HepG2 (cell line): ENCODE results near the gene CDC40. TPM values are rescaled to one million over a fixed set of nuclear protein-coding genes. Genes with fewer than 3 reads are reported as not detected.
A peak's percentile ranks its signal among the peaks of the same experiment; 100 is the strongest.

Source experiments
- AGO2 ChIP-seq: fragments of 200-400 bp; formaldehyde crosslinking; optimal IDR thresholded peaks from 2 replicates; pipeline ENCODE3; 2017; ENCODE audit warnings: mild to moderate bottlenecking, low read depth, low read length, moderate library complexity
- ATF7-NPFF ChIP-seq: sonication (generic); formaldehyde crosslinking; IDR thresholded peaks from 2 replicates; pipeline ENCODE4 v1.8.1; 2023; ENCODE audit warnings: mild to moderate bottlenecking, low read depth, missing genetic modification reagents, moderate library complexity
- HOXD1 ChIP-seq: sonication (generic); formaldehyde crosslinking; IDR thresholded peaks from 2 replicates; pipeline ENCODE4 v1.5.0; 2020; ENCODE audit warnings: missing genetic modification reagents
- KDM2A ChIP-seq: sonication (generic); formaldehyde crosslinking; IDR thresholded peaks from 2 replicates; pipeline ENCODE4 v1.4.0; 2020; ENCODE audit warnings: low read depth, missing genetic modification reagents, borderline replicate concordance
- NR1H2 ChIP-seq: sonication (generic); formaldehyde crosslinking; IDR thresholded peaks from 2 replicates; pipeline ENCODE4 v1.8.1; 2022; ENCODE audit warnings: low read depth, missing genetic modification reagents, borderline replicate concordance
- SAP130 ChIP-seq: IDR thresholded peaks from 2 replicates; pipeline ENCODE4 v1.6.1; 2016; ENCODE audit warnings: low read depth
- SOX6 ChIP-seq, 2 experiments: fragments of 450-650 bp in 1 of 2; sonication (generic) in 1 of 2; formaldehyde crosslinking in 1 of 2; IDR thresholded peaks; 2 replicates each; pipeline versions ENCODE4 v1.4.0 to v1.6.1; 2017 to 2020; ENCODE audit warnings: antibody characterized with exemption in 1 of 2, mild to moderate bottlenecking in 1 of 2, missing genetic modification reagents in 1 of 2
- ZBTB38 ChIP-seq: sonication (generic); formaldehyde crosslinking; IDR thresholded peaks from 2 replicates; pipeline ENCODE4 v1.5.1; 2020; ENCODE audit warnings: mild to moderate bottlenecking, missing genetic modification reagents
- ZNF230 ChIP-seq: sonication (generic); formaldehyde crosslinking; IDR thresholded peaks from 2 replicates; pipeline ENCODE4 v1.4.0; 2020; ENCODE audit warnings: mild to moderate bottlenecking, missing genetic modification reagents
- ZNF232 ChIP-seq: sonication (generic); formaldehyde crosslinking; IDR thresholded peaks from 2 replicates; pipeline ENCODE4 v1.4.0; 2020; ENCODE audit warnings: missing genetic modification reagents, borderline replicate concordance
- ZNF292 ChIP-seq: sonication (generic); formaldehyde crosslinking; IDR thresholded peaks from 2 replicates; pipeline ENCODE4 v1.8.1; 2022; ENCODE audit warnings: mild to moderate bottlenecking, low read depth, missing genetic modification reagents, borderline replicate concordance
- ZNF335 ChIP-seq: sonication (generic); formaldehyde crosslinking; IDR thresholded peaks from 2 replicates; pipeline ENCODE4 v1.4.0; 2020; ENCODE audit warnings: missing genetic modification reagents
- ZNF34 ChIP-seq: sonication (generic); formaldehyde crosslinking; IDR thresholded peaks from 2 replicates; pipeline ENCODE4 v1.4.0; 2020; ENCODE audit warnings: mild to moderate bottlenecking, missing genetic modification reagents, borderline replicate concordance
- ZNF7 ChIP-seq: IDR thresholded peaks from 2 replicates; pipeline ENCODE4 v1.6.1; 2016; ENCODE audit warnings: missing biosample characterization, missing genetic modification reagents
- polyA plus RNA-seq, 8 experiments: library from polyadenylated mRNA; depleted of rRNA in 3 of 8; stranded (reverse) in 7 of 8; unstranded in 1 of 8; fragments of >200 nt; fragmentation: Illumina TruSeq in 4 of 8; extraction: Trizol in 4 of 8; gene quantifications; 2 replicates each; pipeline versions ENCODE4 v1.2.1 to v1.2.3, GENCODE V29; 2011 to 2016; ENCODE audit warnings: low read depth in 4 of 8, missing spikeins in 1 of 8, mixed read lengths in 1 of 8; ENCODE audit not compliant: insufficient read depth in 1 of 8
- total RNA-seq, 5 experiments: library from RNA; depleted of rRNA; stranded (reverse); fragments of >200 nt; fragmentation: Illumina TruSeq; extraction: Trizol; gene quantifications; 2 replicates each; pipeline ENCODE4 v1.2.3, GENCODE V29; 2016; ENCODE audit warnings: low read depth in 1 of 5
- TF ChIP-seq, protein P1 (sequence below): sonication (generic); formaldehyde crosslinking; conservative IDR thresholded peaks from 2 replicates; pipeline ENCODE4 v1.4.0; 2020; ENCODE audit warnings: mild to moderate bottlenecking, missing genetic modification reagents, moderate library complexity
- TF ChIP-seq, protein P2 (sequence below): sonication (generic); formaldehyde crosslinking; IDR thresholded peaks from 2 replicates; pipeline ENCODE4 v1.9.0; 2021; ENCODE audit warnings: missing genetic modification reagents, borderline replicate concordance
- TF ChIP-seq, protein P3 (sequence below): sonication (generic); formaldehyde crosslinking; IDR thresholded peaks from 2 replicates; pipeline ENCODE4 v1.4.0; 2020; ENCODE audit warnings: mild to moderate bottlenecking, missing genetic modification reagents, borderline replicate concordance

The CDC40 gene
- total and polyA plus RNA-seq, 2 of the 13 experiments (the other 11 are each of a cell fraction or from before 2014, with no cell fraction given): 11.4 to 21.5 TPM

DNA sequence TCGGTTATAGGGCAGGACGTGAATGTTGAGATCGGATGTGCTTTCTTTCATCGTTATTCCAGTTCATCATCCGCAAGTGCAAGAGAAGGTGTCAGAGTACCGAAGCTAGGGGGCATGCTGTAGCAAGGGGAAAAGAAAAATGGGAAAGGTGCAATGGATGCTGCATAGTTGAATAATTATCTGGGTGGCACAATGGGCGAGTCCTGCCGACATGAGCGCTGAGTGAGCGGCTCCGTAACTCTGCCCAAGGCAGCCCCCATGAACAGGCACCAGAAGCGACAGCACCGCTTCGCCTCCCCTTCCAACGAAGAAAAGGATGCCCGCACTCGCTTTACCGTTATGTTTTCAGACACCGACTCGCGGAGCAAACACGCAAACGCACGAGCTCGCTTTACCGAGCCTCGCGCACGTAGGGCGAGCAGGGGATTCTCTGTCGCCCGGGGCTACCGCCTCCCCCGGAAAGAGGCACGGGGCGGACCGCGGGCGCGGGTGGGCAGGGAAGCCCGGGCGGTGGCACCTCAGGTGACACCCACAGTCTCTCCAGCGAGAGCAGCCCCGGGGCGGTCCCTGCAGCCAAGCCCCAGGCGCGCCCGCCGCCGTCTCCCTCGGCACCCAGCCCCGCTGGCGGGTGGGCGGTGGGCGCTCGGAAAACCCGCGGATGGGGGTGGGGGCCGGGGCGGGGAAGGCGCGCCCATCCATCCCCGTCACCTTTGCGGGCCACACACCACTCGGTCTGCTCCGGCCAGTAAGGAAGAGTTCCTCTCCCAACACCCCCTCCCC is 1.4 kb upstream of the CDC40 start (continued):
- TF ChIP-seq, protein P1, sequence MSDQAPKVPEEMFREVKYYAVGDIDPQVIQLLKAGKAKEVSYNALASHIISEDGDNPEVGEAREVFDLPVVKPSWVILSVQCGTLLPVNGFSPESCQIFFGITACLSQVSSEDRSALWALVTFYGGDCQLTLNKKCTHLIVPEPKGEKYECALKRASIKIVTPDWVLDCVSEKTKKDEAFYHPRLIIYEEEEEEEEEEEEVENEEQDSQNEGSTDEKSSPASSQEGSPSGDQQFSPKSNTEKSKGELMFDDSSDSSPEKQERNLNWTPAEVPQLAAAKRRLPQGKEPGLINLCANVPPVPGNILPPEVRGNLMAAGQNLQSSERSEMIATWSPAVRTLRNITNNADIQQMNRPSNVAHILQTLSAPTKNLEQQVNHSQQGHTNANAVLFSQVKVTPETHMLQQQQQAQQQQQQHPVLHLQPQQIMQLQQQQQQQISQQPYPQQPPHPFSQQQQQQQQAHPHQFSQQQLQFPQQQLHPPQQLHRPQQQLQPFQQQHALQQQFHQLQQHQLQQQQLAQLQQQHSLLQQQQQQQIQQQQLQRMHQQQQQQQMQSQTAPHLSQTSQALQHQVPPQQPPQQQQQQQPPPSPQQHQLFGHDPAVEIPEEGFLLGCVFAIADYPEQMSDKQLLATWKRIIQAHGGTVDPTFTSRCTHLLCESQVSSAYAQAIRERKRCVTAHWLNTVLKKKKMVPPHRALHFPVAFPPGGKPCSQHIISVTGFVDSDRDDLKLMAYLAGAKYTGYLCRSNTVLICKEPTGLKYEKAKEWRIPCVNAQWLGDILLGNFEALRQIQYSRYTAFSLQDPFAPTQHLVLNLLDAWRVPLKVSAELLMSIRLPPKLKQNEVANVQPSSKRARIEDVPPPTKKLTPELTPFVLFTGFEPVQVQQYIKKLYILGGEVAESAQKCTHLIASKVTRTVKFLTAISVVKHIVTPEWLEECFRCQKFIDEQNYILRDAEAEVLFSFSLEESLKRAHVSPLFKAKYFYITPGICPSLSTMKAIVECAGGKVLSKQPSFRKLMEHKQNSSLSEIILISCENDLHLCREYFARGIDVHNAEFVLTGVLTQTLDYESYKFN (CRISPR knock-in tag): no peak
- TF ChIP-seq, protein P2, sequence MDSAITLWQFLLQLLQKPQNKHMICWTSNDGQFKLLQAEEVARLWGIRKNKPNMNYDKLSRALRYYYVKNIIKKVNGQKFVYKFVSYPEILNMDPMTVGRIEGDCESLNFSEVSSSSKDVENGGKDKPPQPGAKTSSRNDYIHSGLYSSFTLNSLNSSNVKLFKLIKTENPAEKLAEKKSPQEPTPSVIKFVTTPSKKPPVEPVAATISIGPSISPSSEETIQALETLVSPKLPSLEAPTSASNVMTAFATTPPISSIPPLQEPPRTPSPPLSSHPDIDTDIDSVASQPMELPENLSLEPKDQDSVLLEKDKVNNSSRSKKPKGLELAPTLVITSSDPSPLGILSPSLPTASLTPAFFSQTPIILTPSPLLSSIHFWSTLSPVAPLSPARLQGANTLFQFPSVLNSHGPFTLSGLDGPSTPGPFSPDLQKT: no peak
- TF ChIP-seq NR1H2 (CRISPR knock-in tag) (no peak), ZBTB38 (CRISPR knock-in tag) (peak; percentile 25; the same call in 1 of the 2 replicates), AGO2 (peak; percentile 37), ATF7-NPFF (CRISPR knock-in tag) (peak; percentile 42; the same call in 1 of the 2 replicates), ZNF232 (CRISPR knock-in tag) (no peak; the same call in 1 of the 2 replicates), KDM2A (CRISPR knock-in tag) (peak; percentile 31; the same call in 1 of the 2 replicates), ZNF230 (CRISPR knock-in tag) (peak; percentile 6), ZNF292 (CRISPR knock-in tag) (peak; percentile 51; the same call in 1 of the 2 replicates), ZNF335 (0 out of 2 replicates have a peak, but pooled peaks have one; percentile 35), SAP130 (CRISPR knock-in tag) (peak; percentile 75), ZNF7 (CRISPR knock-in tag) (no peak), SOX6 (IDR thresholded peaks at IDR 0.05) (no peak), SOX6 (CRISPR knock-in tag; IDR thresholded peaks at IDR 0.05) (peak; percentile 33; the same call in 1 of the 2 replicates), ZNF34 (CRISPR knock-in tag) (0 out of 2 replicates have a peak, but pooled peaks have one; percentile 52), HOXD1 (CRISPR knock-in tag) (peak; percentile 44; the same call in 1 of the 2 replicates)
- TF ChIP-seq, protein P3, sequence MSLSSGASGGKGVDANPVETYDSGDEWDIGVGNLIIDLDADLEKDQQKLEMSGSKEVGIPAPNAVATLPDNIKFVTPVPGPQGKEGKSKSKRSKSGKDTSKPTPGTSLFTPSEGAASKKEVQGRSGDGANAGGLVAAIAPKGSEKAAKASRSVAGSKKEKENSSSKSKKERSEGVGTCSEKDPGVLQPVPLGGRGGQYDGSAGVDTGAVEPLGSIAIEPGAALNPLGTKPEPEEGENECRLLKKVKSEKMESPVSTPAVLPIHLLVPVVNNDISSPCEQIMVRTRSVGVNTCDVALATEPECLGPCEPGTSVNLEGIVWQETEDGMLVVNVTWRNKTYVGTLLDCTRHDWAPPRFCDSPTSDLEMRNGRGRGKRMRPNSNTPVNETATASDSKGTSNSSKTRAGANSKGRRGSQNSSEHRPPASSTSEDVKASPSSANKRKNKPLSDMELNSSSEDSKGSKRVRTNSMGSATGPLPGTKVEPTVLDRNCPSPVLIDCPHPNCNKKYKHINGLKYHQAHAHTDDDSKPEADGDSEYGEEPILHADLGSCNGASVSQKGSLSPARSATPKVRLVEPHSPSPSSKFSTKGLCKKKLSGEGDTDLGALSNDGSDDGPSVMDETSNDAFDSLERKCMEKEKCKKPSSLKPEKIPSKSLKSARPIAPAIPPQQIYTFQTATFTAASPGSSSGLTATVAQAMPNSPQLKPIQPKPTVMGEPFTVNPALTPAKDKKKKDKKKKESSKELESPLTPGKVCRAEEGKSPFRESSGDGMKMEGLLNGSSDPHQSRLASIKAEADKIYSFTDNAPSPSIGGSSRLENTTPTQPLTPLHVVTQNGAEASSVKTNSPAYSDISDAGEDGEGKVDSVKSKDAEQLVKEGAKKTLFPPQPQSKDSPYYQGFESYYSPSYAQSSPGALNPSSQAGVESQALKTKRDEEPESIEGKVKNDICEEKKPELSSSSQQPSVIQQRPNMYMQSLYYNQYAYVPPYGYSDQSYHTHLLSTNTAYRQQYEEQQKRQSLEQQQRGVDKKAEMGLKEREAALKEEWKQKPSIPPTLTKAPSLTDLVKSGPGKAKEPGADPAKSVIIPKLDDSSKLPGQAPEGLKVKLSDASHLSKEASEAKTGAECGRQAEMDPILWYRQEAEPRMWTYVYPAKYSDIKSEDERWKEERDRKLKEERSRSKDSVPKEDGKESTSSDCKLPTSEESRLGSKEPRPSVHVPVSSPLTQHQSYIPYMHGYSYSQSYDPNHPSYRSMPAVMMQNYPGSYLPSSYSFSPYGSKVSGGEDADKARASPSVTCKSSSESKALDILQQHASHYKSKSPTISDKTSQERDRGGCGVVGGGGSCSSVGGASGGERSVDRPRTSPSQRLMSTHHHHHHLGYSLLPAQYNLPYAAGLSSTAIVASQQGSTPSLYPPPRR: no peak
